ENCODE measurements around the gene RIN2. TPM values are rescaled to one million over a fixed set of nuclear protein-coding genes. Genes with fewer than 3 reads are reported as not detected.

The RIN2 gene
- total RNA-seq, 6 donors from 2014 or later: 89.5 to 149 (median 109) TPM

DNA sequence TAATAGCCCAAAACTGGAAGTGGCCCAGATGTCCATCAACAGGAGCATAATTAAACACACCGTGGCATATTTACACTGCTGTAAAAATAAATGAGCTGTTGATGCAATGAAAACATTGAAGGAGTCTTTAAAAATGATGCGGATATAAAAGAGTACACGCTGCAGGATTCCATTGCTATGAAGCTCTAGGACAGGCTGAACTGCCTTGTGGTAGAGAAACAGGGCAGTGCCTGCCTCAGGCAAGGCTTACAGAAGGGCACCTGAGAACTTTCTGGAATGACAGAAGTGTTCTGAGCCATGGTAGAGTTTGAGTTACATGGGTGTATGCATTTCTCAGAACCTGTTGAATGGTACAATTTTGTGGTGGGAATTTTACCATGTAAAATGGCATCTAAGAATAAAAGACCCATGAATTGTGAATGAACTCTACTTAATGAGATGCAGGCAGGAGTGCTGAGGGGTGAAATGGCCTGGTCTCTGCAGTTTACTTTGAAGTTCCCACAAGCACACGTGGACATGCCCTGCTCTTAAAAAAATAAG is 45.3 kb upstream of the RIN2 start:
- no peak for DNase-seq
- Histone ChIP-seq H3K27ac (peak overlapping the region in 1 of 4 donors; percentile 3), H3K36me3 (no peaks in the 10 kb centered on the region), H3K27me3 (no peaks in the 10 kb centered on the region), H3K9me3 (no peaks in the 10 kb centered on the region), H3K4me3 (no peak overlapping the region), H3K4me1 (peaks cover 0 to 11% (median 0%) of the 10 kb centered on the region in 4 donors)
- no peak for ATAC-seq (ENCODE audit: low FRiP score in 2 of 2)
- 56 to 62% methylated on average over 4 of the region's 4 CpGs for WGBS, 2 donors
- no peak for TF ChIP-seq POLR2AphosphoS5 (IDR thresholded peaks at IDR 0.05)
- TF ChIP-seq EP300 (IDR thresholded peaks at IDR 0.05): no peak
- TF ChIP-seq, protein P1, sequence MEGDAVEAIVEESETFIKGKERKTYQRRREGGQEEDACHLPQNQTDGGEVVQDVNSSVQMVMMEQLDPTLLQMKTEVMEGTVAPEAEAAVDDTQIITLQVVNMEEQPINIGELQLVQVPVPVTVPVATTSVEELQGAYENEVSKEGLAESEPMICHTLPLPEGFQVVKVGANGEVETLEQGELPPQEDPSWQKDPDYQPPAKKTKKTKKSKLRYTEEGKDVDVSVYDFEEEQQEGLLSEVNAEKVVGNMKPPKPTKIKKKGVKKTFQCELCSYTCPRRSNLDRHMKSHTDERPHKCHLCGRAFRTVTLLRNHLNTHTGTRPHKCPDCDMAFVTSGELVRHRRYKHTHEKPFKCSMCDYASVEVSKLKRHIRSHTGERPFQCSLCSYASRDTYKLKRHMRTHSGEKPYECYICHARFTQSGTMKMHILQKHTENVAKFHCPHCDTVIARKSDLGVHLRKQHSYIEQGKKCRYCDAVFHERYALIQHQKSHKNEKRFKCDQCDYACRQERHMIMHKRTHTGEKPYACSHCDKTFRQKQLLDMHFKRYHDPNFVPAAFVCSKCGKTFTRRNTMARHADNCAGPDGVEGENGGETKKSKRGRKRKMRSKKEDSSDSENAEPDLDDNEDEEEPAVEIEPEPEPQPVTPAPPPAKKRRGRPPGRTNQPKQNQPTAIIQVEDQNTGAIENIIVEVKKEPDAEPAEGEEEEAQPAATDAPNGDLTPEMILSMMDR (IDR thresholded peaks at IDR 0.05): no peak
- TF ChIP-seq POLR2A (IDR thresholded peaks at IDR 0.05): no peak

DNA sequence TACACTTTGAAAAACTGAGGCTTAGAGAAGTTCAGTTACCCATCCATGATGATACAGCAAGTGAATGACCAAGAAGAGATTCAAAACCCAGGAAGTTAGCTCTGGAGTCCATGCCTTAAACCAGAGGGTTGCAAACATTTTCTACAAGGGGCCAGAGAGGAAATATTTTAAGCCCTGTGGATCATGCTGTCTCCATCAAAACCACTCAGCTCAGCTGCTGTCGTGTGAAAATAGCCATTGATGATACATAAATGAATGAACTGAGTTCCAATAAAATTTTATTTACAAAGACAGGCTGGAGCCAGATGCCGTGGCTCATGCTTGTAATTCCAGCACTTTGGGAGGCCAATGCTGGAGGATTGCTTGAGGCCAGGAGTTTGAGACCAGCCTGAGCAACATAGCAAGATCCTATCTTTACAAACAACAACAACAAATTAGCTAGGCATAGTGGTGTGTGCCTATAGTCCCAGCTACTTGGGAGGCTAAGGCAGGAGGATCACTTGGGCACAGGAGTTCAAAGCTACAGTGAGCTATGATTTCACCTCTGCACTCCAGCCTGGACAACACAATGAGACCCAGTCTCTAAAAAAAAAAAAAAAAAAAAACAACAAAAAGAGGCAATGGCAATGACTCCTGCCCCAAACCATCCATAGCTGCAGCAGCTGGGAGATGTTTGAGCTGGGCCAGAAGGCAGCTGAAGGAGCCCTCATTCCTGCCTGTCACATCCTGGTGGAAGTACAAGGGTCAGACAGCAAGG is 44.1 kb upstream of the RIN2 start:
- 68 to 75% methylated on average over 2 of the region's 2 CpGs for WGBS, 2 donors
- Histone ChIP-seq H3K4me1 (peaks cover 0 to 11% (median 0%) of the 10 kb centered on the region in 4 donors), H3K27me3 (no peaks in the 10 kb centered on the region), H3K27ac (no peak overlapping the region), H3K9me3 (no peaks in the 10 kb centered on the region), H3K4me3 (no peak overlapping the region), H3K36me3 (no peaks in the 10 kb centered on the region)
- DNase-seq (no peak), ATAC-seq (ENCODE audit: low FRiP score in 2 of 2) (no peak)
- no peak for TF ChIP-seq POLR2AphosphoS5 (IDR thresholded peaks at IDR 0.05)
- TF ChIP-seq, protein P1 (IDR thresholded peaks at IDR 0.05): no peak
- no peak for TF ChIP-seq POLR2A (IDR thresholded peaks at IDR 0.05)
- TF ChIP-seq EP300 (IDR thresholded peaks at IDR 0.05): no peak

DNA sequence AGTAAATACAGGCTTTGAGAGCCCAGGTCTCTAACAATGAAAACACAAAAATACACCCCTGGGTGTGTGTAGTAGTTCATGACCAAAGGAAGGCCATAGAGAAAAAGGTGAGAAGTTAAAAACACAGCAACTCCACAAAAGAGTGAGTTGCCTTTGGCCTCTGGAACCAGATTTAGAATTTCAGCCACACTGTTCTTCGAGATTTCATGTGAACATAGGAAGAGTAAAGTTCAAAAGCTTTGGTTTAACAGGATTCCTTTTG is 43.5 kb upstream of the RIN2 start:
- ATAC-seq (ENCODE audit: low FRiP score in 2 of 2) (no peak), DNase-seq (no peak)
- 54 to 80% methylated on average over 1 of the region's 1 CpG for WGBS, 2 donors
- TF ChIP-seq POLR2AphosphoS5 (IDR thresholded peaks at IDR 0.05) (no peak), EP300 (IDR thresholded peaks at IDR 0.05) (no peak), POLR2A (IDR thresholded peaks at IDR 0.05) (no peak)
- TF ChIP-seq, protein P1 (IDR thresholded peaks at IDR 0.05): no peak
- no peaks in the 10 kb centered on the region for H3K27me3 ChIP-seq
- H3K4me1 ChIP-seq: peaks cover 0 to 11% (median 0%) of the 10 kb centered on the region in 4 donors
- no peaks in the 10 kb centered on the region for H3K9me3 ChIP-seq
- no peak overlapping the region for H3K4me3 ChIP-seq
- peak overlapping the region in 1 of 4 donors; percentile 34 for H3K27ac ChIP-seq
- H3K36me3 ChIP-seq: no peaks in the 10 kb centered on the region

DNA sequence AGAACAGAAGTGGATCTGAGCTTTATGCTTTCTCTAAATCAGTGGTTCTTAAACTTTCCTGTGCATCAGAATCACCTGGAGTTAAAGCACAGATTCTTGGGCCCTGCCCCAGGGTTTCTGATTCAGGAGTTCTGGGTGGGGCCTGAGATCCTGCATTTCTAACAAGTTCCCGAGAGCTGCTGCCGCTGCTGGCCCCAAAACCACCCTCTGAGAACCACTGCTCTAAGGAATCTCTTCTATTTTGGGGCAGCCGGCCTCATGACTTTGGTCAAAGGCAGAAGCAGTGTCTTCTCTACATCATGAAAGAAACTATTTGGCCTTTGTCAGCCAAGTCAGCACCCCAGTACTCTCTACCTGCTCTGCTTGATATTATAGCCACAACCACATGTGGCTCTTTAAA is 42.1 kb upstream of the RIN2 start:
- ATAC-seq (ENCODE audit: low FRiP score in 2 of 2) (no peak), DNase-seq (no peak)
- Histone ChIP-seq H3K4me1 (peaks cover 0 to 9% (median 0%) of the 10 kb centered on the region in 4 donors), H3K27ac (no peak overlapping the region), H3K36me3 (no peaks in the 10 kb centered on the region), H3K4me3 (no peak overlapping the region), H3K9me3 (no peaks in the 10 kb centered on the region), H3K27me3 (no peaks in the 10 kb centered on the region)
- no peak for TF ChIP-seq EP300 (IDR thresholded peaks at IDR 0.05)
- TF ChIP-seq, protein P1 (IDR thresholded peaks at IDR 0.05): no peak
- TF ChIP-seq POLR2A (IDR thresholded peaks at IDR 0.05): no peak
- no peak for TF ChIP-seq POLR2AphosphoS5 (IDR thresholded peaks at IDR 0.05)
- 90 to 98% methylated on average over 3 of the region's 3 CpGs for WGBS, 2 donors

DNA sequence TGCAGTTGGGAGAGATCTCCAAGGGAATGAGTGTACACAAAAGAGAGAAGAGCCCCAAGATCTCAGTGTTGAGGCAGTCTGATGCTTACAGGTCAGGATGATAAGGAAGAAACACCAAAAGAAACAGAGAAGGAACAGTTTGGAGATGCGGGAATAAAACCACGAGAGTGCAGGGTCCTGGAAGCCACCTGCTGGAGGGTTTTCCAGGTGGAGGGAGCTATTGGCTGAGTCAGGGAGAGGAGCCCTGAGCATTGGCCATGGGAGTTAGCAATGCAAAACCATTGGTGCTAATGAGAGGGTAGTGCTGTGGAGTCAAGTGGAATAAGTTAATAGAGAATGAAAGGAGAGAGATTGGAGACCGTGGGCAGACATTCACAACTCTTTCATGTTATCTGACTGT is 39.2 kb upstream of the RIN2 start:
- 69 to 82% methylated on average over 3 of the region's 3 CpGs for WGBS, 2 donors
- Histone ChIP-seq H3K4me3 (no peak overlapping the region), H3K27me3 (no peaks in the 10 kb centered on the region), H3K27ac (no peak overlapping the region), H3K9me3 (no peaks in the 10 kb centered on the region), H3K36me3 (no peaks in the 10 kb centered on the region), H3K4me1 (no peaks in the 10 kb centered on the region)
- ATAC-seq (ENCODE audit: low FRiP score in 2 of 2) (no peak), DNase-seq (no peak)
- TF ChIP-seq, protein P1 (IDR thresholded peaks at IDR 0.05): no peak
